A673 (cell line): ENCODE results near the gene GSX1. TPM values are rescaled to one million over a fixed set of nuclear protein-coding genes. Genes with fewer than 3 reads are reported as not detected.
A peak's percentile ranks its signal among the peaks of the same experiment; 100 is the strongest.

Source experiments
- BruUV-seq: library from RNA; stranded (reverse); fragments of 400-500 nt; replicated peaks from 2 replicates; lab custom pipeline; 2021; lab: Mats Ljungman, UMichigan
- CTCF ChIA-PET: fragments of 300-600 bp; sonication (Branson Sonifier 250); formaldehyde crosslinking; loops from one replicate; lab custom pipeline; 2022; ENCODE audit warnings: antibody characterized with exemption; lab: Charles Lee
- POLR2A ChIA-PET: fragments of 300-600 bp; sonication (Branson Sonifier 250); formaldehyde crosslinking; loops from one replicate; lab custom pipeline; 2022; ENCODE audit warnings: antibody characterized with exemption; ENCODE audit not compliant: low non-redundant PET; lab: Charles Lee
- DNase-seq: peaks from one replicate; pipeline ENCODE4 v3.0.0-alpha.2; 2015; ENCODE audit warnings: low spot score
- H3K27ac ChIP-seq: fragments of 200-600 bp; sonication (generic); 2 replicates; pipeline ENCODE4 v1.5.1; 2016; ENCODE audit warnings: mixed run types, low read depth, mild to moderate bottlenecking, mixed read lengths, antibody characterized with exemption, low read length; ENCODE audit not compliant: poor library complexity, severe bottlenecking
- H3K27me3 ChIP-seq: fragments of 200-600 bp; sonication (generic); replicated peaks from 2 replicates; pipeline ENCODE4 v1.6.1; 2017; ENCODE audit warnings: mixed run types, low read depth, mild to moderate bottlenecking, mixed read lengths, antibody characterized with exemption, low read length; ENCODE audit not compliant: insufficient read depth, poor library complexity
- H3K36me3 ChIP-seq: fragments of 200-600 bp; sonication (generic); 2 replicates; pipeline ENCODE4 v1.6.1; 2016; ENCODE audit warnings: mixed run types, mild to moderate bottlenecking, mixed read lengths, antibody characterized with exemption, low read length; ENCODE audit not compliant: insufficient read depth, poor library complexity, severe bottlenecking
- H3K4me1 ChIP-seq: fragments of 200-600 bp; sonication (generic); 2 replicates; pipeline ENCODE4 v1.6.1; 2017; ENCODE audit warnings: mixed run types, mild to moderate bottlenecking, mixed read lengths, antibody characterized with exemption, low read length; ENCODE audit not compliant: insufficient read depth, poor library complexity, severe bottlenecking
- H3K4me3 ChIP-seq: fragments of 200-600 bp; sonication (generic); 2 replicates; pipeline ENCODE4 v1.5.1; 2016; ENCODE audit warnings: low read depth, mixed run types, mild to moderate bottlenecking, mixed read lengths, low read length; ENCODE audit not compliant: poor library complexity, severe bottlenecking
- H3K9me3 ChIP-seq: fragments of 200-600 bp; sonication (generic); 2 replicates; pipeline ENCODE4 v1.6.1; 2016; ENCODE audit warnings: mixed run types, low read depth, mild to moderate bottlenecking, mixed read lengths, antibody characterized with exemption, low read length; ENCODE audit not compliant: poor library complexity, severe bottlenecking
- CTCF ChIP-seq: fragments of 300-800, 200-600 bp; sonication (generic); conservative IDR thresholded peaks from 2 replicates; pipeline ENCODE4 v1.5.1; 2017; ENCODE audit warnings: low read depth, mild to moderate bottlenecking, antibody characterized with exemption, low read length, moderate library complexity, mixed read lengths
- EZH2 ChIP-seq: fragments of 200-600 bp; sonication (generic); IDR thresholded peaks from 2 replicates; pipeline ENCODE4 v1.6.1; 2017; ENCODE audit warnings: borderline replicate concordance, low read depth, mild to moderate bottlenecking, mixed read lengths, antibody characterized with exemption, low read length; ENCODE audit not compliant: poor library complexity, severe bottlenecking
- intact Hi-C: fragments of 100-400 bp; cut with micrococcal nuclease; formaldehyde crosslinking; loops from one replicate; pipeline ENCODE4 v1.10.0; 2022; ENCODE audit not compliant: unreplicated experiment
- total RNA-seq: library from RNA; stranded (reverse); gene quantifications from 2 replicates; pipeline ENCODE4 v1.2.3, GENCODE V29; 2021

GSX1 gene
- total RNA-seq, 1 experiment from 2014 or later: not detected

GRCh38 chr13:27775943-27776342 lies 16.3 kb upstream of the GSX1 start:
- BruUV-seq: no TSS peak
- Histone ChIP-seq H3K4me3 (no peak overlapping the region), H3K27ac (no peak overlapping the region), H3K9me3 (no peaks in the 10 kb centered on the region), H3K4me1 (no peaks in the 10 kb centered on the region), H3K36me3 (no peaks in the 10 kb centered on the region), H3K27me3 (peaks cover 80% of the 10 kb centered on the region)
- intact Hi-C loops: no loop called here
- TF ChIP-seq CTCF (no peak), EZH2 (no peak)
- POLR2A ChIA-PET: interaction anchor here (1.0 kb wide), 1 partner anchor 14 kb away, joined by 3 read pairs; no protein-coding TSS in a partner anchor
- CTCF ChIA-PET: no interaction called here
- no peak for DNase-seq

- Histone ChIP-seq H3K27ac (no peak overlapping the region), H3K4me3 (no peak overlapping the region), H3K27me3 (peaks cover 95% of the 10 kb centered on the region), H3K9me3 (no peaks in the 10 kb centered on the region), H3K4me1 (no peaks in the 10 kb centered on the region), H3K36me3 (no peaks in the 10 kb centered on the region)
- ChIA-PET POLR2A (no interaction called here), CTCF (no interaction called here)
- no TSS peak for BruUV-seq
- no peak for DNase-seq
- intact Hi-C loops: no loop called here
- TF ChIP-seq CTCF: no peak
- no peak for TF ChIP-seq EZH2
Observed at GRCh38 chr13:27782151-27782550, 10.1 kb upstream of the GSX1 start.

GRCh38 chr13:27783111-27783510 lies 9.2 kb upstream of the GSX1 start:
- TF ChIP-seq EZH2 (no peak), CTCF (peak; percentile 24)
- ChIA-PET POLR2A (no interaction called here), CTCF (no interaction called here)
- Histone ChIP-seq H3K27me3 (peaks cover 95% of the 10 kb centered on the region), H3K9me3 (no peaks in the 10 kb centered on the region), H3K27ac (no peak overlapping the region), H3K36me3 (no peaks in the 10 kb centered on the region), H3K4me3 (no peak overlapping the region), H3K4me1 (no peaks in the 10 kb centered on the region)
- DNase-seq: no peak
- no TSS peak for BruUV-seq
- intact Hi-C loops: no loop called here
